Nephron (organoid): ENCODE measurements around the gene SLAMF8.

ENCODE experiments used
- H3K27ac Mint-ChIP-seq, 3 experiments: 2 replicates each; pipeline ENCODE4 v1.8.0; 2020; ENCODE audit warnings: mixed read lengths in 3 of 3, mild to moderate bottlenecking in 2 of 3, moderate library complexity in 1 of 3
- H3K27me3 Mint-ChIP-seq: 2 replicates; pipeline ENCODE4 v1.8.0; 2021; ENCODE audit warnings: low read depth, mild to moderate bottlenecking, moderate library complexity, mixed read lengths
- H3K36me3 Mint-ChIP-seq: 2 replicates; pipeline ENCODE4 v1.8.0; 2020; ENCODE audit warnings: low read depth, mixed read lengths
- H3K4me1 Mint-ChIP-seq: 2 replicates; pipeline ENCODE4 v1.8.0; 2020; ENCODE audit warnings: mixed read lengths
- H3K4me3 Mint-ChIP-seq, 3 experiments: 2 replicates each; pipeline ENCODE4 v1.8.0; 2020; ENCODE audit warnings: mild to moderate bottlenecking in 3 of 3, mixed read lengths in 3 of 3, moderate library complexity in 2 of 3
- H3K9me3 Mint-ChIP-seq: 2 replicates; pipeline ENCODE4 v1.8.0; 2020; ENCODE audit warnings: mixed read lengths
- CTCF ChIP-seq, 3 experiments: fragments of 200-600 bp; sonication (generic); IDR thresholded peaks; one replicate each; pipeline ENCODE4 v1.5.0; 2021; ENCODE audit warnings: antibody characterized with exemption in 3 of 3; ENCODE audit not compliant: unreplicated experiment in 3 of 3

SLAMF8 gene

GRCh38 chr1:159843459-159843858 is 16.8 kb downstream of the SLAMF8 start:
- Mint-ChIP-seq H3K9me3 (no peaks in the 10 kb centered on the region), H3K27me3 (peaks cover 13% of the 10 kb centered on the region), H3K4me3 (no peak overlapping the region), H3K27ac (peak overlapping the region; percentile 45 to 62 (median 47)), H3K36me3 (no peaks in the 10 kb centered on the region), H3K4me1 (peaks cover 15% of the 10 kb centered on the region)
- TF ChIP-seq CTCF (IDR thresholded peaks at IDR 0.05; ENCODE audit: unreplicated experiment in 3 of 3) = no peak

GRCh38 chr1:159845751-159846629 is 19.3 kb downstream of the SLAMF8 start:
- no peak for TF ChIP-seq CTCF (IDR thresholded peaks at IDR 0.05; ENCODE audit: unreplicated experiment in 3 of 3)
- peaks cover 15% of the 10 kb centered on the region for H3K4me1 Mint-ChIP-seq
- H3K27ac Mint-ChIP-seq = peak overlapping the region; percentile 50 to 93 (median 84)
- no peaks in the 10 kb centered on the region for H3K9me3 Mint-ChIP-seq
- no peaks in the 10 kb centered on the region for H3K36me3 Mint-ChIP-seq
- H3K27me3 Mint-ChIP-seq = peaks cover 26% of the 10 kb centered on the region
- H3K4me3 Mint-ChIP-seq = peak overlapping the region; percentile 9 to 71 (median 46)

- Mint-ChIP-seq H3K27me3 (peaks cover 26% of the 10 kb centered on the region), H3K36me3 (no peaks in the 10 kb centered on the region), H3K9me3 (no peaks in the 10 kb centered on the region), H3K4me3 (peak overlapping the region in 1 of 3 experiments; percentile 27), H3K27ac (peak overlapping the region; percentile 9 to 88 (median 40)), H3K4me1 (peaks cover 6% of the 10 kb centered on the region)
- no peak for TF ChIP-seq CTCF (IDR thresholded peaks at IDR 0.05; ENCODE audit: unreplicated experiment in 3 of 3)
Observed at GRCh38 chr1:159847231-159847630, 20.6 kb downstream of the SLAMF8 start.

GRCh38 chr1:159848326-159848725 is 21.7 kb downstream of the SLAMF8 start:
- peaks cover 32% of the 10 kb centered on the region for H3K27me3 Mint-ChIP-seq
- no peaks in the 10 kb centered on the region for H3K9me3 Mint-ChIP-seq
- H3K27ac Mint-ChIP-seq = peak overlapping the region in 2 of 3 experiments; percentile 6 to 9
- H3K4me1 Mint-ChIP-seq = peaks cover 5% of the 10 kb centered on the region
- no peaks in the 10 kb centered on the region for H3K36me3 Mint-ChIP-seq
- H3K4me3 Mint-ChIP-seq = peak overlapping the region in 1 of 3 experiments; percentile 10
- no peak for TF ChIP-seq CTCF (IDR thresholded peaks at IDR 0.05; ENCODE audit: unreplicated experiment in 3 of 3)

- TF ChIP-seq CTCF (IDR thresholded peaks at IDR 0.05; ENCODE audit: unreplicated experiment in 3 of 3) = no peak
- Mint-ChIP-seq H3K4me1 (peaks cover 8% of the 10 kb centered on the region), H3K9me3 (no peaks in the 10 kb centered on the region), H3K4me3 (no peak overlapping the region), H3K27me3 (peaks cover 26% of the 10 kb centered on the region), H3K27ac (peak overlapping the region in 2 of 3 experiments; percentile 21 to 53), H3K36me3 (no peaks in the 10 kb centered on the region)
Observed at GRCh38 chr1:159849626-159850366, 23.1 kb downstream of the SLAMF8 start.
